Neural cell (in vitro differentiated cells): ENCODE data around the gene MAST2. TPM values are rescaled to one million over a fixed set of nuclear protein-coding genes. Genes with fewer than 3 reads are reported as not detected.

Experiments
- H2AFZ ChIP-seq: fragments of 200-600, 300-800 bp; sonication (generic), shearing (Covaris generic); 2 replicates; pipeline ENCODE4 v1.6.0; 2014; ENCODE audit warnings: low read depth, mild to moderate bottlenecking, antibody characterized with exemption, low read length, moderate library complexity
- H3F3A ChIP-seq: fragments of 200-600 bp; shearing (Covaris generic); 2 replicates; pipeline ENCODE4 v1.6.1; 2016; ENCODE audit warnings: mild to moderate bottlenecking, moderate library complexity, mixed read lengths, antibody characterized with exemption, low read length; ENCODE audit not compliant: insufficient read depth, poor library complexity, severe bottlenecking
- H3K27ac ChIP-seq: fragments of 200-600, 300-800 bp; sonication (generic), shearing (Covaris generic); 2 replicates; pipeline ENCODE4 v1.5.1; 2014; ENCODE audit warnings: mild to moderate bottlenecking, low read length, moderate library complexity
- H3K27me3 ChIP-seq: fragments of 300-800, 200-600 bp; sonication (generic), shearing (Covaris generic); 2 replicates; pipeline ENCODE4 v1.6.0; 2014; ENCODE audit warnings: mild to moderate bottlenecking, low read depth, low read length, moderate library complexity; ENCODE audit not compliant: insufficient read depth
- H3K36me3 ChIP-seq: fragments of 300-800, 200-600 bp; sonication (generic), shearing (Covaris generic); 2 replicates; pipeline ENCODE4 v1.5.1; 2014; ENCODE audit warnings: mild to moderate bottlenecking, antibody characterized with exemption, low read length, moderate library complexity; ENCODE audit not compliant: insufficient read depth
- H3K4me2 ChIP-seq: fragments of 300-800, 200-600 bp; sonication (generic), shearing (Covaris generic); 2 replicates; pipeline ENCODE4 v1.6.0; 2014; ENCODE audit warnings: mild to moderate bottlenecking, low read length
- H3K4me3 ChIP-seq: fragments of 300-800, 200-600 bp; sonication (generic), shearing (Covaris generic); 2 replicates; pipeline ENCODE4 v1.5.1; 2014; ENCODE audit warnings: mild to moderate bottlenecking, low read length, moderate library complexity
- H3K79me2 ChIP-seq: fragments of 200-600 bp; shearing (Covaris generic); replicated peaks from 2 replicates; pipeline ENCODE4 v1.6.0; 2014; ENCODE audit warnings: mild to moderate bottlenecking, low read length, moderate library complexity; ENCODE audit not compliant: insufficient read depth
- H3K9ac ChIP-seq: fragments of 300-800, 200-600 bp; sonication (generic), shearing (Covaris generic); 2 replicates; pipeline ENCODE4 v1.6.1; 2016; ENCODE audit warnings: mild to moderate bottlenecking, low read length, mixed read lengths
- H3K9me2 ChIP-seq: fragments of 200-600 bp; shearing (Covaris generic); 2 replicates; pipeline ENCODE4 v1.6.1; 2016; ENCODE audit warnings: mild to moderate bottlenecking, low read length, mixed read lengths; ENCODE audit not compliant: insufficient read depth
- H3K9me3 ChIP-seq: fragments of 200-600, 300-800 bp; sonication (generic), shearing (Covaris generic); 2 replicates; pipeline ENCODE4 v1.6.1; 2016; ENCODE audit warnings: mild to moderate bottlenecking, mixed run types, low read length, moderate library complexity, mixed read lengths
- H4K20me1 ChIP-seq: fragments of 200-600 bp; shearing (Covaris generic); 2 replicates; pipeline ENCODE4 v1.6.1; 2016; ENCODE audit warnings: mild to moderate bottlenecking, mixed run types; ENCODE audit not compliant: insufficient read depth
- EP300 ChIP-seq: fragments of 450-650 bp; conservative IDR thresholded peaks from 2 replicates; pipeline ENCODE4 v1.6.1; 2014; ENCODE audit warnings: antibody characterized with exemption, mild to moderate bottlenecking, moderate library complexity; ENCODE audit not compliant: poor library complexity, severe bottlenecking
- EZH2 ChIP-seq: fragments of 200-600, 300-800 bp; shearing (Covaris generic), sonication (generic); IDR thresholded peaks from 2 replicates; pipeline ENCODE4 v1.6.1; 2014; ENCODE audit warnings: antibody characterized with exemption, low read length, borderline replicate concordance, mild to moderate bottlenecking; ENCODE audit not compliant: insufficient read depth, poor library complexity, severe bottlenecking
- MXI1 ChIP-seq: fragments of 450-650 bp; conservative IDR thresholded peaks from 2 replicates; pipeline ENCODE4 v1.6.1; 2014; ENCODE audit warnings: antibody characterized with exemption, mild to moderate bottlenecking; ENCODE audit not compliant: poor library complexity, severe bottlenecking
- POLR2AphosphoS5 ChIP-seq: IDR thresholded peaks from 2 replicates; pipeline ENCODE4 v1.6.1; 2012
- RAD21 ChIP-seq: fragments of 450-650 bp; conservative IDR thresholded peaks from 2 replicates; pipeline ENCODE4 v1.6.1; 2014; ENCODE audit warnings: antibody characterized with exemption, mild to moderate bottlenecking, moderate library complexity
- REST ChIP-seq: IDR thresholded peaks from 2 replicates; pipeline ENCODE4 v1.6.1; 2012; ENCODE audit warnings: borderline replicate concordance
- SMC3 ChIP-seq: fragments of 450-650 bp; conservative IDR thresholded peaks from 2 replicates; pipeline ENCODE4 v1.6.1; 2014; ENCODE audit warnings: antibody characterized with exemption, mild to moderate bottlenecking, moderate library complexity; ENCODE audit not compliant: poor library complexity
- TAF1 ChIP-seq: IDR thresholded peaks from 2 replicates; pipeline ENCODE4 v1.6.1; 2012; ENCODE audit warnings: low read depth
- polyA plus RNA-seq: library from polyadenylated mRNA; depleted of rRNA; stranded (reverse); fragments of >200 nt; gene quantifications from 2 replicates; pipeline ENCODE4 v1.2.3, GENCODE V29; 2014
- TF ChIP-seq, protein P1 (sequence below): fragments of 450-650 bp; IDR thresholded peaks from 2 replicates; pipeline ENCODE4 v1.5.1; 2014; ENCODE audit warnings: antibody characterized with exemption, mild to moderate bottlenecking, moderate library complexity; ENCODE audit not compliant: poor library complexity, severe bottlenecking

The MAST2 gene
- polyA plus RNA-seq, 1 donor from 2014 or later, result 22.2 TPM

- Histone ChIP-seq H3K4me2 (no peak overlapping the region), H3K27ac (no peak overlapping the region), H3K27me3 (no peaks in the 10 kb centered on the region), H3K4me3 (no peak overlapping the region), H3K9ac (no peak overlapping the region), H2AFZ (no peak overlapping the region), H4K20me1 (no peaks in the 10 kb centered on the region), H3K9me3 (no peaks in the 10 kb centered on the region), H3F3A (no peaks in the 10 kb centered on the region), H3K9me2 (no peaks in the 10 kb centered on the region), H3K79me2 (no peaks in the 10 kb centered on the region), H3K36me3 (no peaks in the 10 kb centered on the region)
- TF ChIP-seq RAD21 (no peak), MXI1 (no peak), SMC3 (no peak), EZH2 (no peak), REST (no peak), TAF1 (no peak)
- TF ChIP-seq, protein P1, sequence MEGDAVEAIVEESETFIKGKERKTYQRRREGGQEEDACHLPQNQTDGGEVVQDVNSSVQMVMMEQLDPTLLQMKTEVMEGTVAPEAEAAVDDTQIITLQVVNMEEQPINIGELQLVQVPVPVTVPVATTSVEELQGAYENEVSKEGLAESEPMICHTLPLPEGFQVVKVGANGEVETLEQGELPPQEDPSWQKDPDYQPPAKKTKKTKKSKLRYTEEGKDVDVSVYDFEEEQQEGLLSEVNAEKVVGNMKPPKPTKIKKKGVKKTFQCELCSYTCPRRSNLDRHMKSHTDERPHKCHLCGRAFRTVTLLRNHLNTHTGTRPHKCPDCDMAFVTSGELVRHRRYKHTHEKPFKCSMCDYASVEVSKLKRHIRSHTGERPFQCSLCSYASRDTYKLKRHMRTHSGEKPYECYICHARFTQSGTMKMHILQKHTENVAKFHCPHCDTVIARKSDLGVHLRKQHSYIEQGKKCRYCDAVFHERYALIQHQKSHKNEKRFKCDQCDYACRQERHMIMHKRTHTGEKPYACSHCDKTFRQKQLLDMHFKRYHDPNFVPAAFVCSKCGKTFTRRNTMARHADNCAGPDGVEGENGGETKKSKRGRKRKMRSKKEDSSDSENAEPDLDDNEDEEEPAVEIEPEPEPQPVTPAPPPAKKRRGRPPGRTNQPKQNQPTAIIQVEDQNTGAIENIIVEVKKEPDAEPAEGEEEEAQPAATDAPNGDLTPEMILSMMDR, result no peak
Measured at GRCh38 chr1:45979778-45980176, 176.4 kb downstream of the MAST2 start.

GRCh38 chr1:45982359-45982758 lies 178.9 kb downstream of the MAST2 start:
- Histone ChIP-seq H3K79me2 (no peaks in the 10 kb centered on the region), H4K20me1 (no peaks in the 10 kb centered on the region), H3K9me2 (no peaks in the 10 kb centered on the region), H3K4me2 (no peak overlapping the region), H3K36me3 (no peaks in the 10 kb centered on the region), H3K27ac (no peak overlapping the region), H3K9ac (no peak overlapping the region), H2AFZ (no peak overlapping the region), H3K27me3 (no peaks in the 10 kb centered on the region), H3K4me3 (no peak overlapping the region), H3K9me3 (no peaks in the 10 kb centered on the region), H3F3A (no peaks in the 10 kb centered on the region)
- TF ChIP-seq MXI1, result no peak
- no peak for TF ChIP-seq EP300
- no peak for TF ChIP-seq POLR2AphosphoS5
- TF ChIP-seq RAD21, result no peak

DNA sequence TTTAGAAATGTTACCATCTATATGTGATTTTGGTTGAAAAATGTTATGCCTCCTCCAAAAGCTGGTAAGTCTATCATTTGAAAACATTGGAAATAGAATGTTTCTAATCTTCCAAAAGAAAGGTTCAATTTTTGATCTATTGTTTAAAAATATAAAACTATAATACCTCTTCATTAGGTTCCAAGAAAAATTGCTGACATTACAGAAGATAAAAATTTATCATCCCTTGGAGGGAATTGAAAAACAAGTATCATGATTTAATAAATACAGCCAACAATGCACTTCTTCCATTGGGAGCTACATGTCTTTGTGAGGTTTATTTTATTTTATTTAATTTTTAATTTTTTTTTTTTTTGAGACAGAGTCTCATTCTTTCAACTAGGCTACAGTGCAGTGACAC lies 180.6 kb downstream of the MAST2 start:
- Histone ChIP-seq H4K20me1 (no peaks in the 10 kb centered on the region), H3K4me3 (no peak overlapping the region), H3K36me3 (no peaks in the 10 kb centered on the region), H2AFZ (no peak overlapping the region), H3K27me3 (no peaks in the 10 kb centered on the region), H3K9me2 (no peaks in the 10 kb centered on the region), H3K79me2 (no peaks in the 10 kb centered on the region), H3F3A (no peaks in the 10 kb centered on the region), H3K27ac (no peak overlapping the region), H3K9me3 (no peaks in the 10 kb centered on the region), H3K9ac (no peak overlapping the region), H3K4me2 (no peak overlapping the region)
- TF ChIP-seq MXI1, result no peak
- no peak for TF ChIP-seq REST
- TF ChIP-seq RAD21, result no peak
- no peak for TF ChIP-seq POLR2AphosphoS5
- TF ChIP-seq, protein P1, result no peak
- TF ChIP-seq TAF1, result no peak
- TF ChIP-seq EP300, result no peak
- TF ChIP-seq SMC3, result no peak
- TF ChIP-seq EZH2, result no peak
